Activated CD4-positive, alpha-beta T cell treated with anti-CD3 and anti-CD28 coated beads, Interleukin-2, Interleukin-4, amounts not matched to agents 100 ng/mL and 50 ng/mL, durations not matched to agents 16 hours and 8 hours (primary cell): ENCODE measurements around the gene SLC25A17.
"Not testable (repeated sequence)": the region's sequence is repeated elsewhere in the genome, so short reads cannot be mapped to it uniquely, and the experiment has no call there.

ENCODE experiments used
- DNase-seq: peaks from one replicate; pipeline ENCODE4 v3.0.0-alpha.2; 2020; ENCODE audit warnings: low spot score

The SLC25A17 gene

GRCh38 chr22:40818747-40819598, at the start of gene SLC25A17:
TSS of gene SLC25A17 (minus strand) at chr22:40819346. CDS start at chr22:40819248, 98 bp downstream.
- DNase-seq = peak; percentile 85

DNA sequence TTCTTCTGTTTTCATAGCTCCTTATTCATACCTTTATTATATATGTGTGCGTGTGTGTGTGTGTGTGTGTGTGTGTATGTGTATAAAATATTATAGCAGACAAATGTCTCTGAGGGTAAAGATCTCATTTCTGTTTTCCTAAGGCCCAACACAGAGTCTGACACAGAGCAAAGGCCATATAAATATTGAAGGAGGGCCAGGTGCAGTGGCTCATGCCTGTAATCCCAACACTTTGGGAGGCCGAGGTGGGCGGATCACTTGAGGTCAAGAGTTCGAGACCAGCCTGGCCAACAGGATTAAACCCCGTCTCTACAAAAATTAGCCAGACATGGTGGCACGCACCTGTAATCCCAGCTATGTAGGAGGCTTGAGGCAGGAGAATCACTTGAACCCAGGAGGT, 49.2 kb upstream of the SLC25A17 start:
- not testable (repeated sequence) for DNase-seq

DNA sequence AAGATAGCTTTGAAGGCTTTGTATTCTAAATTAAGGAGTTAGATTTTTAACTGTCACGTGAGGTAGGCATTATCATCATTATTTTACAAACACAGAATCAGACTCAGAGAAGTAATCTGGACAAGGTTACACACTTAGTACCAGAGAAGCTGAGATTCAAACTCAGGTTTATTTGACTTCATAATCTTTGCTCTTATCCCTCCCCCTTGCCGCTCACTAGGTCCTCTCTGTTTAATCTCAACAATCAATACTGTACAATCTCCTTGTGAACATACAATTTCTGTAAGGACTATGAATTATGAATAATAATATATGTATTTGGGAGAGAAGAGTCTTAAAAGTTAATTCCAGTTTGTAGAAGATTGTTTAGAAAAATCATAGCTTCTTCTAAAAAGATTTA, 48.0 kb upstream of the SLC25A17 start:
- no peak for DNase-seq

GRCh38 chr22:40862537-40862936, 43.4 kb upstream of the SLC25A17 start:
- no peak for DNase-seq

GRCh38 chr22:40862013-40862412, 42.9 kb upstream of the SLC25A17 start, which contains the start of gene DNAJB7:
TSS of gene DNAJB7 (minus strand) at chr22:40862113. CDS start at chr22:40861994, 119 bp downstream.
- DNase-seq = no peak

- no peak for DNase-seq
Measured at GRCh38 chr22:40857309-40857855, 38.2 kb upstream of the SLC25A17 start.

DNA sequence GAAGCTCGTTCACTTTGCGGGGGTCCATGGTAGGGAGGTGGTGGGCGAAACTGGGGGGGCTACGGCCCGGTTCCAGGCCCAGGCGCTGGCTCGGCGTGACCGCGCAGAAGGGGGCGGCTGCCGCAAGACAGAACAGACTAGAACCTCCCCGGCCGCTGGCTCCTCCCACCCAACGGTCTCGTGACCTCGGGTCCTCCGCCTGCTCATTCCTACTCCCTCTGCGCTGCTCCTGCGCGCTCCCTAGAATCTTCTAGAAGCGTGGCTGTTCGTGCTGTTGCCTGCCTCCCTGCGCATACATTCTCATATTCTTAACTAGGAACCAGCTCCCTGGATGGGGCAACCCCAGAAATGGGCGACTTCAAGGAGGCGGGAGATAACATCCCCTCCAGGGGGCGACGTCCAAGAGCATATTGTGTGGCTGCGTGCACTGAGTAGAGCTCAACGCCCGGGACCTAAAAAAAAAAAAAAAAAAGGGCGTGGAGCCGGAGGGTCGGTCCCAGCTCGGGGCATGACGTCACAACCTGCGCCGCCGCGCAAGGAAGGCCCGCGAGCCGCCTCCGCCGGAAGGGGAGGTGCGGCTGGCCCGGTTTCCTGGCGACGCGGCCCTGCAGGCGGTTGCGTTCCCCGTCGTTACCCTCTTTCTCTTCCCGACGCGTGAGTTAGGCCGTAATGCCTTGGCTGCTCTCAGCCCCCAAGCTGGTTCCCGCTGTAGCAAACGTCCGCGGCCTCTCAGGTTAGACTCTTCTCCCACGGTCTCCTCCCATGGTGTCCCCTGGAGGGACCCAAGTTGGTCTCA, 37.6 kb upstream of the SLC25A17 start, which contains the start of the genes ST13 and XPNPEP3:
Gene ST13, minus strand, starts transcription at position 127 of the 796 bp plus-strand sequence. Its CDS starts 99 bp downstream, at position 28.
Gene XPNPEP3, plus strand, starts transcription at position 636 of the 796 bp plus-strand sequence. Its CDS starts 34 bp downstream, at position 670.
- DNase-seq = peak; percentile 97

DNA sequence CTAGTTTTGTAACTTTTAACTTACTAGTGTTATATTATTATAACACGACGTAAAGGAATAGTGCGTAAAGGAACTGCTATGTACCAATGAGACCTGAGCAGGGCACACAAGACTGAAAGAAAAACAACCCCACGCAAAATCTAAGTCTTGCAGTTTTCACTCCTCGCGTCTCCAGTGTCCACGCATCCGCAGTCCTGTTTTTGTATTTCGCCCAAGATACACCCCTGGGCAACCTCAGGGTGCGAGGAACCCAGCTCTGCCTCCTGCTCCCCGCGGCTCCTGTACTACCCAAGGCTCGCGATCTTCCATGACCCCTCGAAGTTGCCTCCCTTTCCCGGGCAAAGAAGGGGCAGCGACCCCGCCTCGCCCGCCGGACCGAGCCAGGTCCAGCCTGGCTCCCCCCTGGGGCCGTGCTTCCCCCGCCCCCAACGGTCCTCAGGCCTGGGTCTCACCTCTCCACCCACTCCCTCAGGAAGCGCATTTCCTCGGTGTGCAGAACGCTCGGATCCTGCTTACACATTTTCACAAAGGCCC, 36.9 kb upstream of the SLC25A17 start:
- DNase-seq = peak; percentile 17

GRCh38 chr22:40855071-40855978, 36.2 kb upstream of the SLC25A17 start:
- peak; percentile 15 for DNase-seq

DNA sequence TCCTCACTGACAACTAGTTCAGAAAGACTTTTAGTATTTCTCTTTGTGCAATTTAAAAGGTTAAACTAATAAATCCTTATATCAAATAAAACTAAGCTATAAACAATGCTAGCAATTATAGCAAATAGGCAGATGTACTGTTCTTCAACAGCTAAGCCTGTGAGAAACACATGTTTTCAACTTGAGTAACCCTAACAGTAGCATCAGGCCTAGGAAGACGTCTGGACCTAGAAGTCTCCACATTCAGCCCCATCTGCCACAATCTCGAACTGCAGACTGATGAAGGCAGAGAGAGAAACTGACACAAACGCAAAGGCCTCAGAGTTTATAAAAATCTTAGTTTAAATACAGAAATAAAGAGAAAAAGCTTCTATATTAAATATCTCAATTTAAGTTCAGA, 34.8 kb upstream of the SLC25A17 start:
- DNase-seq = no peak

- no peak for DNase-seq
Measured at GRCh38 chr22:40853333-40853732, 34.2 kb upstream of the SLC25A17 start.

DNA sequence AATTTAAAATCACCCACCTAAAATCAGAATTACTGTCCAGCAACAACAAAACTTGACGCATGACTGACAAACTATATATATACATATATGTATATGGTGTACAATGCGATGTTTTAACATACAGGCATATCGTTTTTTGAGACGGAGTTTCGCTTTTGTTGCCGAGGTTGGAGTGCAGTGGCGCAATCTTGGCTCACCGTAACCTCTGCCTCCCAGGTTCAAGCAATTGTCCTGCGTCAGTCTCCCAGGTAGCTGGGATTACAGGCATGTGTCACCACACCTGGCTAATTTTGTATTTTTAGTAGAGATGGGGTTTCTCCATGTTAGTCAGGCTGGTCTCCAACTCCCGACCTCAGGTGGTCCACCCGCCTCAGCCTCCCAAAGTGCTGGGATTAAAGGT, 26.7 kb upstream of the SLC25A17 start:
- not testable (repeated sequence) for DNase-seq

DNA sequence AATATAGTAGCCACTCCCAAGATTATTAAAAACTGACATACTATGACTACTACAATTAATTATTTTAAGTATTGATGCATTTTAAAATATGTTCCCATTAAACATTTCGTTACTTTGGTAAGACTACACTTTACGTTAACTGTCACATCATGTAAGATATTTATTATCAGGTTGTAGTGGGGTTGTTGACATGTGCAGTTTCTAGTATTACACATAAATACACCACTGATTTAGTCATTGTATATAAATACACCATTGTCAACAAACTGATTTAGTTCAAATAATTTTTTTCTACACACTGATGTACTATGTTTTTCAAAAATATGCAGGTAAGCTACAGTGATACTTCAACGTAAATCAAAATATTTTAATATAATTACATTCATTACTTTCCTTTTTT, 25.8 kb upstream of the SLC25A17 start:
- no peak for DNase-seq

- no peak for DNase-seq
Measured at GRCh38 chr22:40838486-40838885, 19.3 kb upstream of the SLC25A17 start.

- DNase-seq = no peak
Measured at GRCh38 chr22:40834619-40835018, 15.5 kb upstream of the SLC25A17 start.

GRCh38 chr22:40829131-40829530, 10.0 kb upstream of the SLC25A17 start:
- DNase-seq = no peak

GRCh38 chr22:40826984-40827741, 8.0 kb upstream of the SLC25A17 start:
- no peak for DNase-seq

GRCh38 chr22:40826292-40826691, 7.1 kb upstream of the SLC25A17 start:
- not testable (repeated sequence) for DNase-seq

GRCh38 chr22:40823426-40823825, 4.3 kb upstream of the SLC25A17 start:
- DNase-seq = no peak

- DNase-seq = peak; percentile 9
Measured at GRCh38 chr22:40819599-40820140, 524 bp upstream of the SLC25A17 start.
